ENCODE measurements around the gene MATR3.

Gene MATR3

GRCh38 chr5:139263946-139264345 lies 29.6 kb upstream of the MATR3 start:
- TF ChIP-seq GATA2 (IDR thresholded peaks at IDR 0.05; ENCODE audit: low read depth, low read length) (no peak), GATA3 (IDR thresholded peaks at IDR 0.05; ENCODE audit: low read depth, low read length) (no peak)

GRCh38 chr5:139265001-139265400 lies 28.5 kb upstream of the MATR3 start:
- TF ChIP-seq GATA3 (IDR thresholded peaks at IDR 0.05; ENCODE audit: low read depth, low read length) (no peak), GATA2 (IDR thresholded peaks at IDR 0.05; ENCODE audit: low read depth, low read length) (no peak)

- no peak for TF ChIP-seq GATA2 (IDR thresholded peaks at IDR 0.05; ENCODE audit: low read depth, low read length)
- TF ChIP-seq GATA3 (IDR thresholded peaks at IDR 0.05; ENCODE audit: low read depth, low read length): no peak
Observed at GRCh38 chr5:139266236-139266635, 27.3 kb upstream of the MATR3 start.

GRCh38 chr5:139267481-139267880 lies 26.1 kb upstream of the MATR3 start:
- TF ChIP-seq GATA2 (IDR thresholded peaks at IDR 0.05; ENCODE audit: low read depth, low read length) (no peak), GATA3 (IDR thresholded peaks at IDR 0.05; ENCODE audit: low read depth, low read length) (no peak)

- TF ChIP-seq GATA2 (IDR thresholded peaks at IDR 0.05; ENCODE audit: low read depth, low read length): no peak
- TF ChIP-seq GATA3 (IDR thresholded peaks at IDR 0.05; ENCODE audit: low read depth, low read length): no peak
Observed at GRCh38 chr5:139268364-139269202, 25.0 kb upstream of the MATR3 start.

GRCh38 chr5:139271201-139272027 lies 22.1 kb upstream of the MATR3 start:
- no peak for TF ChIP-seq GATA2 (IDR thresholded peaks at IDR 0.05; ENCODE audit: low read depth, low read length)
- no peak for TF ChIP-seq GATA3 (IDR thresholded peaks at IDR 0.05; ENCODE audit: low read depth, low read length)

GRCh38 chr5:139272471-139273321 lies 20.8 kb upstream of the MATR3 start:
- TF ChIP-seq GATA3 (IDR thresholded peaks at IDR 0.05; ENCODE audit: low read depth, low read length) (no peak), GATA2 (IDR thresholded peaks at IDR 0.05; ENCODE audit: low read depth, low read length) (no peak)

GRCh38 chr5:139273322-139273571 lies 20.3 kb upstream of the MATR3 start:
- TF ChIP-seq GATA2 (IDR thresholded peaks at IDR 0.05; ENCODE audit: low read depth, low read length) (no peak), GATA3 (IDR thresholded peaks at IDR 0.05; ENCODE audit: low read depth, low read length) (no peak)

- TF ChIP-seq GATA3 (IDR thresholded peaks at IDR 0.05; ENCODE audit: low read depth, low read length) (no peak), GATA2 (IDR thresholded peaks at IDR 0.05; ENCODE audit: low read depth, low read length) (no peak)
Observed at GRCh38 chr5:139273572-139274289, 19.8 kb upstream of the MATR3 start.

GRCh38 chr5:139275536-139275935 lies 18.0 kb upstream of the MATR3 start:
- TF ChIP-seq GATA3 (IDR thresholded peaks at IDR 0.05; ENCODE audit: low read depth, low read length) (no peak), GATA2 (IDR thresholded peaks at IDR 0.05; ENCODE audit: low read depth, low read length) (no peak)

GRCh38 chr5:139275956-139276355 lies 17.6 kb upstream of the MATR3 start:
- no peak for TF ChIP-seq GATA3 (IDR thresholded peaks at IDR 0.05; ENCODE audit: low read depth, low read length)
- TF ChIP-seq GATA2 (IDR thresholded peaks at IDR 0.05; ENCODE audit: low read depth, low read length): no peak

GRCh38 chr5:139276426-139276825 lies 17.1 kb upstream of the MATR3 start:
- no peak for TF ChIP-seq GATA2 (IDR thresholded peaks at IDR 0.05; ENCODE audit: low read depth, low read length)
- no peak for TF ChIP-seq GATA3 (IDR thresholded peaks at IDR 0.05; ENCODE audit: low read depth, low read length)

GRCh38 chr5:139277171-139277570 lies 16.4 kb upstream of the MATR3 start:
- no peak for TF ChIP-seq GATA3 (IDR thresholded peaks at IDR 0.05; ENCODE audit: low read depth, low read length)
- no peak for TF ChIP-seq GATA2 (IDR thresholded peaks at IDR 0.05; ENCODE audit: low read depth, low read length)
